GM19455 (cell line): ENCODE results near the gene DDR2.
"Not testable (repeated sequence)": the region's sequence is repeated elsewhere in the genome, so short reads cannot be mapped to it uniquely, and the experiment has no call there.

Experiments
- ATAC-seq: cut with Tn5 transposase; IDR thresholded peaks from one replicate; pipeline ENCODE4 v1.9.1; 2021; ENCODE audit not compliant: unreplicated experiment

The DDR2 gene

GRCh38 chr1:162632217-162632666, at the start of gene DDR2:
DDR2 (plus strand) TSS chr1:162632464; CDS start chr1:162719064, 86,600 bp downstream.
- no peak for ATAC-seq

- ATAC-seq = not testable (repeated sequence)
Measured at GRCh38 chr1:162582901-162583300, 49.4 kb upstream of the DDR2 start.

- not testable (repeated sequence) for ATAC-seq
Measured at GRCh38 chr1:162585101-162585500, 47.2 kb upstream of the DDR2 start.

- no peak for ATAC-seq
Measured at GRCh38 chr1:162587347-162587746, 44.9 kb upstream of the DDR2 start.

GRCh38 chr1:162587761-162588260, 44.5 kb upstream of the DDR2 start:
- ATAC-seq = no peak

DNA sequence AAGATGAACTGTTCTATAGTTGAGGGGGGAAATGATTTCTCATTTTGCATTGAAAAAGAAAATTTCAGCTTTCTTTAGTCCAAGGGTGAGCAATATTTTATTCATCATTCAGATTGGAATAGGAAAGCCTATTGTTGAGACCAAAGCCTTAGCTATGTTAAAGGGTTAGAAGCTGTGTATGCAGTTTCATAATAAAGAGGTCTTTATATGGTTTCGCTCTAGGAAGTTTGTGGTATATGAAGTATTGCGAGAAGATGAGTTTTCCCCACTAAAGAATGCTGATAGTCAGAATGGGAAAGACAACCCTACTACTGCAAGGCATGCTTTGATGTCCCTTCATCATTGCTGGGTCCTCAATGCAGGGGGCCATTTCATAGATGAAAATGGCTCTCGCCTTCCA, 42.2 kb upstream of the DDR2 start:
- no peak for ATAC-seq

- no peak for ATAC-seq
Measured at GRCh38 chr1:162590686-162591085, 41.6 kb upstream of the DDR2 start.

DNA sequence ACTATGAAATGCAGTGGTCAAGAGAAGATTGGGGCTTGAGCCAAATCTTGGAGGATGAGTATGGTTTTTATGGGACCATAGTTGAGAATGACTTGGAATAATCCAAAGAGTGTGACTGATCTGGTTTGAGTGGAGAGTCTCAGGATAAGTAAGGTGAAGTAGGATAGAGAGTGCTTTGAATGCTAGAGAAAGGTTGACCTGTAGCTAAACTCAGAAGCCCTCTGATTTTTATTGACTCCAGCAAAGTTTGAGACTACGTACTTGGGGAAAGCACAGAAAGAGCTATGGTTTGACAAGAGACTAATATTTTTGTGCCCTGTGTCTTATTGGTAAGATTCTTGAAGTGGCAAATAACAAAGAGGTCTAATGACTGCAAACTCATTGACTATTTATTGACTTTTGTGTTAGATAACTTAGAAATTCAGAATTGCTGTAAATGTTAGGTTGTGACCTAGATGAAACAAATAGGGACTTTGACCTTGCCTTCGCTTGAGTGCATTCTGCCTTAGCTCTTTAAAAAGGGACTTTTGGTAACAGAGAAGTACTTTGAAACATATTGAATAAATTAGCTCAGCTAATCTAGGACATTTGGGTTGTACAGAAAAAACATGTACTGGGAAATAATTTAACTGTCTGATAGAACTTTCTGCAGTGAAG, 35.6 kb upstream of the DDR2 start:
- ATAC-seq = no peak

- ATAC-seq = no peak
Measured at GRCh38 chr1:162599451-162599850, 32.8 kb upstream of the DDR2 start.

DNA sequence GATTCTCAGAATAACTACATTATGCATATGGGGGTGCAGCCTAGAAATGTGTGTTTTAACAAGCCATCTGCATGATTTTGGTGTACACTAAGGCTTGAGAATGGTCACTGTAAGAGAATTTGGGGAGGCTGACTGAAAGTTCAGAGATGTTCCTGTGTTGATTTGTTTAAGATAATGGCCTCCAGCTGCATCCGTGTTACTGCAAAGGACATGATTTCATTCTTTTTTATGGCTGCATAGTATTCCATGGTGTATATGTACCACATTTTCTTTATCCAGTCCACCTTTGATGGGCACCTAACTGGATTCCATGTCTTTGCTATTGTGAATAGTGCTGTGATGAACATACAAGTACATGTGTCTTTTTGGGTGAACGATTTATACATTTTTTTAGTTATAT, 29.1 kb upstream of the DDR2 start:
- ATAC-seq = not testable (repeated sequence)

- no peak for ATAC-seq
Measured at GRCh38 chr1:162605225-162605927, 26.9 kb upstream of the DDR2 start.

DNA sequence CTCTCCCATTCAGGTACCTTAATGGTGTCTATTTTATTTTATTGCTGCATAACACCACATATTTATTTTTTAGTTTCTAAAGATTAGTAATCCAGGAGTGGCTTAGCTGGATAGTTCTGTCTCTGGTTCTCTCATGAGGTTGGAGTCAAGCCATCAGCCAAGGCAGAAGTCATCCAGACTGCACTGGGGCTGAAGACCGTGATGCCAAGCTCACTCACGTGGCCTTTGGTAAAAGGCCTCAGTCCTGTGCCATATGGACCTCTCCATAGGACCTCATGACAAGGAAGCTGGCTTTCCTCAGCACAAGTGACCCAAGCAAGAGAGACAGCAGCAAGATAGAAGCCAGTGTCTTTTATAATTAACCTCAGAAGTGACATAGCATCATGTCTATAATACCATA, 23.0 kb upstream of the DDR2 start:
- no peak for ATAC-seq

GRCh38 chr1:162612606-162613400, 19.5 kb upstream of the DDR2 start:
- ATAC-seq = no peak

- ATAC-seq = no peak
Measured at GRCh38 chr1:162616848-162617247, 15.4 kb upstream of the DDR2 start.

DNA sequence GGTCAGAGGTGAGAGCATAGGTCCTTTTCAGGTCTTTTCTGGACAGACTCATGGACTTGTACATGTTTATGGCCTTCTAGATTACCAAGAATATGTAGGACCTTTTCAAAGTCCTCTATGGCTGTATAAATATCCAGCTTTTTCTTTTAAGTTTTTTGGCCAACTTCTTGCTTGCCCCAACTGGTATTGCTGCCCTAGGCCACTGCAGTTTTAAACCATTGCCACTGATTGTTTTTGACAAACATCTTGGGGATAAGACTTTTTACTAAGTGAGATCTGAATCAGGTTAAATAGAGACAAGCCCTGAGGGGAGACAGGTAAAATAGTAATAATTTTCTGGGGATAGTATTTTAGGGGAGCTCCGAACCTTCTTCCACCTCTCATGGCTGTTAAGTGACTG, 14.8 kb upstream of the DDR2 start:
- ATAC-seq = no peak

GRCh38 chr1:162619076-162619475, 13.2 kb upstream of the DDR2 start:
- ATAC-seq = no peak

- no peak for ATAC-seq
Measured at GRCh38 chr1:162621256-162621655, 11.0 kb upstream of the DDR2 start.

DNA sequence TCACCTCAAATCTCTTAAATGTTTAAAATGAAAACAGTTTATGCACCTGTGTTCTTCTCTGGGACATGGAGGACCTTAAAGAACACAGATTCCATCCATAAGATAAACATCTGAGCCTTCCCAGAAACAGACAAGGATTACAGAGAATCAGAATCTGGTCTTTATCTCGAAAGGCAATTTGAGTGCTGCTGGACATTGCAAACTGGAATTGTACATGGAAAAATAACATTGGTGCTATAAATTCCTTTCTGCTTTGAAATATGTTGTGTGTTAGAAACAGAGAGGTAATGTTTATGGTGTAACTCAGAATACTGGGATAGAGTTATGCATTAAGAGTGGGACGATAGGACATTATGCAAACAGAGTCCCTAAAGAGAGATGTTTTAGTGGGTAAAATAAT, 6.6 kb upstream of the DDR2 start:
- ATAC-seq = no peak

GRCh38 chr1:162626094-162626493, 6.2 kb upstream of the DDR2 start:
- no peak for ATAC-seq

- ATAC-seq = no peak
Measured at GRCh38 chr1:162626761-162627160, 5.5 kb upstream of the DDR2 start.

DNA sequence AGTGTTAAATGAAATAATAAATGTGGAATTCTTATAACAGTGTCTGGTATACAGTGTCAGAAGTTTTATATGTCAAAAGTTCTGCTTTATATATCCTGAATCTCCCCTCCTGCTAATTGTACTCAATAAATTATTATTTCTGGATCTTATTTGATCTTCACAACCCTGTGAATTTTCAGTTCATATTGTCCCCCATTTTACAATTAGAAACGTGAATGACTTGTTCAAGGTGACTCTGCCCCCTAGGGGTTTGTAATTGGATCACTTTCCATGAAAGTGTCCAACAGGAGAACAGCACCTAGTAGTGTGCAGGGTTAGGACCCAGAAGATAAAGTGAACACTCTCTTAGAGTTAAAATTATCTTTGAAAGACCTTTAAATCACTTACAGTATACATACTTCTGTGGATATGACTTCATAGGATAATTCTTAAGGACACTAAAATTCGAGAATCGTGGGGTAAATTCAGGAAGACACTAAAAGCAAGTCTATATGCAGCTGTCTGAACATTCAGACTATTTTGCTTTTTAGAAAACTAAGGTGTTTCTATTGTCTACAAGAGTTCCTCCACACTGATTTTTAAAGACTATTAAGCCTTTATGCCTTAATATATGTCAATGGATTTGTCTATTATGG, 4.5 kb upstream of the DDR2 start:
- no peak for ATAC-seq
